ENCODE results near the gene PRKN. TPM values are rescaled to one million over a fixed set of nuclear protein-coding genes. Genes with fewer than 3 reads are reported as not detected.
A peak's percentile ranks its signal among the peaks of the same experiment; 100 is the strongest.

Gene PRKN
- total RNA-seq, 1 donor from 2014 or later, result 2.8 TPM

DNA sequence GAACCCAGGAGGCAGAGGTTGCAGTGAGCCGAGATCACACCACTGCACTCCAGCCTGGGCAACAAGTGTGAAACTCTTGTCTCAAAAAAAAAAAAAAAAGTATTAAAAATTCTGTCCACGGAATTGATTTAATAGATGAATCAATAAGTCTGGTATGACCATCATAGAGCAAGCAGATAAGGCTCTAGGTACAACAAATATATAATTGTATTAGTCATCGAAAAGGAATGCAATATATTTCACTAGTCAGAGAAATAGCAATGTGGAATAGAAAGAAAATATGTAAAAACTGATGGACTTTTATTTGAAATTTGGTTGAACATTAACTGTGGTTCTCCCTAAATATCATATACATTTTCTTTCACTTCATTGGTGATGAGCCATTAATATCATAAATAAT, 976.9 kb downstream of the PRKN start:
- no peaks in the 10 kb centered on the region for H3K36me3 ChIP-seq
- Mint-ChIP-seq H3K9me3 (no peaks in the 10 kb centered on the region), H3K27me3 (ENCODE audit: insufficient read depth, low read depth) (no peaks in the 10 kb centered on the region), H3K4me3 (no peak overlapping the region), H3K4me1 (peaks cover 15% of the 10 kb centered on the region), H3K36me3 (no peaks in the 10 kb centered on the region), H3K27ac (no peak overlapping the region)
- no peaks in the 10 kb centered on the region for H4K20me1 ChIP-seq (ENCODE audit: low read depth)
- no peaks in the 10 kb centered on the region for H3F3A ChIP-seq (ENCODE audit: low read depth)
- no peak for DNase-seq (ENCODE audit: low spot score)
- no peak overlapping the region for H3K9ac ChIP-seq
- H3K4me1 ChIP-seq, result peaks cover 19% of the 10 kb centered on the region
- no peaks in the 10 kb centered on the region for H3K27me3 ChIP-seq
- H3K9me3 ChIP-seq (ENCODE audit: low read depth), result no peaks in the 10 kb centered on the region
- no peak overlapping the region for H3K4me2 ChIP-seq
- no peak overlapping the region for H3K4me3 ChIP-seq
- no peak for TF ChIP-seq EZH2 (IDR thresholded peaks at IDR 0.05)
- TF ChIP-seq EZH2phosphoT487 (IDR thresholded peaks at IDR 0.05), result no peak
- TF ChIP-seq, protein P1, sequence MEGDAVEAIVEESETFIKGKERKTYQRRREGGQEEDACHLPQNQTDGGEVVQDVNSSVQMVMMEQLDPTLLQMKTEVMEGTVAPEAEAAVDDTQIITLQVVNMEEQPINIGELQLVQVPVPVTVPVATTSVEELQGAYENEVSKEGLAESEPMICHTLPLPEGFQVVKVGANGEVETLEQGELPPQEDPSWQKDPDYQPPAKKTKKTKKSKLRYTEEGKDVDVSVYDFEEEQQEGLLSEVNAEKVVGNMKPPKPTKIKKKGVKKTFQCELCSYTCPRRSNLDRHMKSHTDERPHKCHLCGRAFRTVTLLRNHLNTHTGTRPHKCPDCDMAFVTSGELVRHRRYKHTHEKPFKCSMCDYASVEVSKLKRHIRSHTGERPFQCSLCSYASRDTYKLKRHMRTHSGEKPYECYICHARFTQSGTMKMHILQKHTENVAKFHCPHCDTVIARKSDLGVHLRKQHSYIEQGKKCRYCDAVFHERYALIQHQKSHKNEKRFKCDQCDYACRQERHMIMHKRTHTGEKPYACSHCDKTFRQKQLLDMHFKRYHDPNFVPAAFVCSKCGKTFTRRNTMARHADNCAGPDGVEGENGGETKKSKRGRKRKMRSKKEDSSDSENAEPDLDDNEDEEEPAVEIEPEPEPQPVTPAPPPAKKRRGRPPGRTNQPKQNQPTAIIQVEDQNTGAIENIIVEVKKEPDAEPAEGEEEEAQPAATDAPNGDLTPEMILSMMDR (IDR thresholded peaks at IDR 0.05), result no peak
- no peak overlapping the region for H2AFZ ChIP-seq (replicated peaks)
- no peaks in the 10 kb centered on the region for H3K79me2 ChIP-seq (ENCODE audit: low read depth)
- H3K27ac ChIP-seq, result no peak overlapping the region

DNA sequence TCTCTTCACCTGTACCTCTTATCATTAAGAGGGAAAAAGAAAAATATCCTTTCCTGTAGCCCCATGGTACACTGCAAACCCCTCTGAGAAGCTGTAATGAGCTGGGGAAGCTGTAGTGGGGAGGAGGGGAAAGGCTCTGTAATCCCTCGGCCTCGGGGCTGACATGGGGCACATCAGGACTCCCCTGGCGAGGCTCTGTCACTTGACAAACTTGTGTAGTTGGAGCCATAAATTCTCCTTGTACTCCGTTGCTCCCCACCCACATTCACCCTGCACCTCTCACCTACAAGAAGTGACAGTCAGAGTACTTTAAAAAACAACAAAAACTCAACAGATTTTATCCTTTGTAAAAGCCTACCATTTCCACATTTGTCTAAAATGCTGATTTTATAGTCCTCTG, 978.0 kb downstream of the PRKN start:
- H4K20me1 ChIP-seq (ENCODE audit: low read depth), result no peaks in the 10 kb centered on the region
- Mint-ChIP-seq H3K4me3 (no peak overlapping the region), H3K9me3 (no peaks in the 10 kb centered on the region), H3K27ac (no peak overlapping the region), H3K36me3 (no peaks in the 10 kb centered on the region), H3K27me3 (ENCODE audit: insufficient read depth, low read depth) (no peaks in the 10 kb centered on the region), H3K4me1 (peaks cover 22% of the 10 kb centered on the region)
- peaks cover 23% of the 10 kb centered on the region for H3K4me1 ChIP-seq
- peaks cover 3% of the 10 kb centered on the region for H3F3A ChIP-seq (ENCODE audit: low read depth)
- H3K27me3 ChIP-seq, result no peaks in the 10 kb centered on the region
- H2AFZ ChIP-seq (replicated peaks), result no peak overlapping the region
- no peaks in the 10 kb centered on the region for H3K9me3 ChIP-seq (ENCODE audit: low read depth)
- H3K27ac ChIP-seq, result no peak overlapping the region
- DNase-seq (ENCODE audit: low spot score), result peak; percentile 15
- H3K79me2 ChIP-seq (ENCODE audit: low read depth), result no peaks in the 10 kb centered on the region
- H3K36me3 ChIP-seq, result no peaks in the 10 kb centered on the region
- H3K9ac ChIP-seq, result no peak overlapping the region
- TF ChIP-seq EZH2phosphoT487 (IDR thresholded peaks at IDR 0.05) (no peak), EZH2 (IDR thresholded peaks at IDR 0.05) (no peak)
- TF ChIP-seq, protein P1 (IDR thresholded peaks at IDR 0.05), result no peak
- H3K4me2 ChIP-seq, result no peak overlapping the region
- H3K4me3 ChIP-seq, result no peak overlapping the region

DNA sequence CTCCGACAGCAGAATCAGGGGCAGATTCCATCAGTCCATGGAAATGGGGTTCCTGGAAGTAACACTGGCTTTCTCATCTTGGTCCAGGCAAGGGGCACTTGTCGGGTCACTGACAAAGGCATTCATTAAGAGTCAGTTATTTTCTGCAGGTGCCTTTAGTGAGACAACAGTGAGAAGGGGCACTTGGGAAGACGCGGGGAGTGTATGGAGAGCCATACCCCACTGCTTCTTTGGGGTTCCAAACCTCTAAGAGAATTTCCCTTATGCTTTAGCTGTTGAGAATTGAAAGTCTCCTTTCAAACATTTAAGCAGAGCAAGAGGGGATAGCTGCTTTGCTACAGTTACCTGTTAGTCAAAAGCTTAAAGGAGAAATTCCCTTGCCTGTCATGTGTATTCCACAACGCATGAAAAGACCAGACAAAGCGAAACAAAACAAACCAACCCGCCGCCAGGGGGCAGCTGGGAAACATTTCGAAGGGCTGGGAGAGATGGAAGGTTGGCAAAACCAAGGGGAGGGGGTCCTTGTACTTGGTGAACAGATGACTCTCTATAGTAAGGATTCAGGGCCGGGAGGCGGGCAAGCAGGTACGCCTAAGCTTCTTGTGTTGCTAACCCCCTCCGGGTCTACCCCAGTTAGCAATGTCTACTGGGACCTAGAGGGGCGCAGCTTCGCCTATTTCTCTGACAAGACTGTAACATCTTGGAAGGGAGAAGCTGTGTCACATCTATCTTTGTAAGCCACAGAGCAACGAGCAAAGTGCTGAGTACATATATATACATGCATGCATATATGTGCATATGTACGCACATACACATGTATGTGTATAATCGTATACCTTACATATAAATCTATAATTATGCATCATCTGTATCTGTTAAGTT, 978.8 kb downstream of the PRKN start:
- DNase-seq (ENCODE audit: low spot score), result peak; percentile 86
- Mint-ChIP-seq H3K27me3 (ENCODE audit: insufficient read depth, low read depth) (no peaks in the 10 kb centered on the region), H3K9me3 (no peaks in the 10 kb centered on the region), H3K4me3 (no peak overlapping the region), H3K36me3 (no peaks in the 10 kb centered on the region), H3K27ac (no peak overlapping the region), H3K4me1 (peaks cover 30% of the 10 kb centered on the region)
- H2AFZ ChIP-seq (replicated peaks), result peak overlapping the region; percentile 83
- H4K20me1 ChIP-seq (ENCODE audit: low read depth), result no peaks in the 10 kb centered on the region
- H3K27ac ChIP-seq, result no peak overlapping the region
- H3K27me3 ChIP-seq, result no peaks in the 10 kb centered on the region
- no peak overlapping the region for H3K4me2 ChIP-seq
- H3K9ac ChIP-seq, result no peak overlapping the region
- no peaks in the 10 kb centered on the region for H3K79me2 ChIP-seq (ENCODE audit: low read depth)
- H3K9me3 ChIP-seq (ENCODE audit: low read depth), result no peaks in the 10 kb centered on the region
- no peaks in the 10 kb centered on the region for H3K36me3 ChIP-seq
- peaks cover 3% of the 10 kb centered on the region for H3F3A ChIP-seq (ENCODE audit: low read depth)
- TF ChIP-seq EZH2phosphoT487 (IDR thresholded peaks at IDR 0.05) (no peak), EZH2 (IDR thresholded peaks at IDR 0.05) (no peak)
- TF ChIP-seq, protein P1 (IDR thresholded peaks at IDR 0.05), result peak; percentile 88
- no peak overlapping the region for H3K4me3 ChIP-seq
- peaks cover 23% of the 10 kb centered on the region for H3K4me1 ChIP-seq

All from neural progenitor cell (in vitro differentiated cells).